Measurements from ENCODE around the gene LRR1. TPM values are rescaled to one million over a fixed set of nuclear protein-coding genes. Genes with fewer than 3 reads are reported as not detected.

The LRR1 gene
- total RNA-seq, 3 donors from 2014 or later, result 37.1 to 43.2 (median 42.2) TPM

Other genes with a start within 250 kb of the LRR1 start
- 1,000 to 10,000 TPM; 2,303 to 2,539 (median 2,513) TPM for gene RPS29, start 12.6 kb upstream of the LRR1 start, total RNA-seq
- gene RPL36AL, start 21.7 kb downstream of the LRR1 start, total RNA-seq, result 100 to 1,000 TPM; 294 to 316 (median 301) TPM
- gene MGAT2, start 21.9 kb downstream of the LRR1 start, total RNA-seq, result 10 to 100 TPM; 53.8 to 55.0 (median 54.6) TPM
- 10 to 100 TPM; 17.0 to 18.9 (median 17.3) TPM for gene DNAAF2, start 36.3 kb downstream of the LRR1 start, total RNA-seq
- gene POLE2, start 89.3 kb downstream of the LRR1 start, total RNA-seq, result 10 to 100 TPM; 23.8 to 33.1 (median 31.7) TPM
- gene KLHDC1, start 94.2 kb downstream of the LRR1 start, total RNA-seq, result 1 to 10 TPM in 2 of 3 donors, under 1 TPM in 1; 0.57 to 1.8 (median 1.2) TPM
- gene KLHDC2, start 169.2 kb downstream of the LRR1 start, total RNA-seq, result 10 to 100 TPM; 19.0 to 23.4 (median 22.5) TPM